DMS53 (cell line): ENCODE results near the gene SYF2.

Source experiments
- DNase-seq: peaks from one replicate; lab custom pipeline; 2025; lab: John Stamatoyannopoulos, UW

SYF2 gene

GRCh38 chr1:25184001-25184762, 48.1 kb downstream of the SYF2 start:
- no peak for DNase-seq

- no peak for DNase-seq
Observed at GRCh38 chr1:25183126-25183980, 48.9 kb downstream of the SYF2 start.

- DNase-seq, result no peak
Observed at GRCh38 chr1:25182629-25183028, 49.7 kb downstream of the SYF2 start.

GRCh38 chr1:25180996-25181395, 51.3 kb downstream of the SYF2 start:
- no peak for DNase-seq

- no peak for DNase-seq
Observed at GRCh38 chr1:25178917-25179561, 53.3 kb downstream of the SYF2 start.

GRCh38 chr1:25174730-25175612, 57.3 kb downstream of the SYF2 start:
- no peak for DNase-seq

GRCh38 chr1:25174363-25174729, 58.0 kb downstream of the SYF2 start:
- DNase-seq, result peak; percentile 28

GRCh38 chr1:25173809-25174340, 58.4 kb downstream of the SYF2 start:
- no peak for DNase-seq
